Cardiac septum (tissue), 1 donor: ENCODE results near the gene CNBD2. TPM values are rescaled to one million over a fixed set of nuclear protein-coding genes. Genes with fewer than 3 reads are reported as not detected.
A peak's percentile ranks its signal among the peaks of the same experiment; 100 is the strongest.
"Not testable (repeated sequence)": the region's sequence is repeated elsewhere in the genome, so short reads cannot be mapped to it uniquely, and the experiment has no call there.

Experiments
- DNase-seq: peaks from one replicate; pipeline ENCODE4 v3.0.0-alpha.2; 2020; ENCODE audit warnings: low spot score
- intact Hi-C: fragments of 100-400 bp; cut with DNase I; formaldehyde crosslinking; loops from one replicate; pipeline ENCODE4 v1.14.0; 2022
- total RNA-seq: library from RNA; stranded (reverse); fragmentation: NEBNext Ultra II Directional; extraction: Animal tissue kit (Norgen Biotek cat#: 25700); gene quantifications from one replicate; pipeline ENCODE4 v1.2.1, GENCODE V29; 2021
- donor health status: DM: no; HTN: no; CAD: no.

CNBD2 gene
- total RNA-seq, 1 donor from 2014 or later = 3.1 TPM

DNA sequence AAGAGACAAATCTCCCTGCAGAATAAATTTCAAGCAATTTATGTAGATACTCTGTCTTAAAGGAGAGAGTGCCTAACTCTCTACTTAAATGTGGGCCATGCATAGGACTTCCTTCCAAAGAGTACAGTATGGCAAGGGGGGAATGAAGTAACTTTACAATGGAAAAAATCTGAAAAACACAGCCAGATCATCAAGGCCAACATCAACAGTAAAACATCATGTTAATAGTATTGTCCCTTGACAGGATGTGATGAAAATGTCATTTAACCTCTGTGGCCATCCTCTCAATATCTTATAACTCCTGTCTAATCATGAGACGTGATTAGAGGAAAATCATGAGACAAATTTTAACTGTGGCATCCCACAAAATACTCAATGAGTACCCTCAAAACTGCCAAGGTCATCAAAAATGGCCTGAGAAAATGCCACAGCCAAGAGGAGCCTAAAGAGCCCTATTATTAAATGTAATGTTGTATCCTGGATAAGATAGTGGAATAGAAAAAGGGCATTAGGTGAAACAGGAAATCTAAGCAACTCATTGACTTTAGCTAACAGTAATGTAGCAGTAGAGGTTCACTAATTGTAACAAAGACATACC is 47.5 kb downstream of the CNBD2 start:
- intact Hi-C loops = no loop called here
- no peak for DNase-seq

DNA sequence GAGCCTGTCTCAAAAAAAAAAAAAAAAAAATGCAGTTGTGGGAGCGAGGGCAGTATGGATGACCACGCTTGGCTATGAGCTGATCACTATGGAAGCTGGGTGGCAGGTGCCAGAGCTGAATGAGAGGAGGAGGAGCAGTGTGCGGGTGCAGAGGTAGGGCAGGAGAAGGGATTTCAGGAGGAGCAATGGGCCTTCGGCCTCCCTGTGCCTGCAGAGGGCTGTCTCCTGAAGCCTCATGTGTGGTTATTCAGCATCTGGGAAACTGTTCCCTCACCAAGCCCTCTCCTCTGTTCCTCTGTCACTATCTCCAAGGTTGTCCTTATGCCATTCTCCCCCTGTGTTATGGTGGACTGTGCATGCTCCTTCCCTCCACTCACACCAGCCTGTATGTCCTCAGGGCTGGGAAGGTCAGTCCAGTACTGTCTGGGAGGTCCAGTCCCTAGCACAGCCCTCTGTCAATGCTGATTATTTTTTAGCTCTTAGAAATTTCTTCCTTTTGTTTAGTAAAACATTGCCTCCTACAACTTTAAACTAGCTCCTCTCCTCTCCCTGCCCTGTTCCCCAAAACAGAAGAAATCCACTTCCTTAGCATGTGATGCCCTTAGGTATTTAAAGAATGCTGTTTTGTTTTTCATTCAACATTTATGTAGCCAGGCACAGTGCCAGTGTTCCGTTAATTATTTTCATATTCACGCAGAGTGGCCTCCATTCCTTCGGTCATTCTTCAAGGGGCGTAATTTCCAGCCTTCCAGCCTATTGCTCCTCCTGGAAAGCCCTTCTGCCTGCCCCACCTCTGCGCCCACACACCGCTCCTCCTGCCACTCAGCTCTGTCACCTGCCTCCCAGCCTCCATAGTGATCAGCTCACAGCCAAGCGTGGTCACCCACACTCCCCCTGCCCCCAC is 48.9 kb downstream of the CNBD2 start:
- no peak for DNase-seq
- intact Hi-C loops = no loop called here

DNA sequence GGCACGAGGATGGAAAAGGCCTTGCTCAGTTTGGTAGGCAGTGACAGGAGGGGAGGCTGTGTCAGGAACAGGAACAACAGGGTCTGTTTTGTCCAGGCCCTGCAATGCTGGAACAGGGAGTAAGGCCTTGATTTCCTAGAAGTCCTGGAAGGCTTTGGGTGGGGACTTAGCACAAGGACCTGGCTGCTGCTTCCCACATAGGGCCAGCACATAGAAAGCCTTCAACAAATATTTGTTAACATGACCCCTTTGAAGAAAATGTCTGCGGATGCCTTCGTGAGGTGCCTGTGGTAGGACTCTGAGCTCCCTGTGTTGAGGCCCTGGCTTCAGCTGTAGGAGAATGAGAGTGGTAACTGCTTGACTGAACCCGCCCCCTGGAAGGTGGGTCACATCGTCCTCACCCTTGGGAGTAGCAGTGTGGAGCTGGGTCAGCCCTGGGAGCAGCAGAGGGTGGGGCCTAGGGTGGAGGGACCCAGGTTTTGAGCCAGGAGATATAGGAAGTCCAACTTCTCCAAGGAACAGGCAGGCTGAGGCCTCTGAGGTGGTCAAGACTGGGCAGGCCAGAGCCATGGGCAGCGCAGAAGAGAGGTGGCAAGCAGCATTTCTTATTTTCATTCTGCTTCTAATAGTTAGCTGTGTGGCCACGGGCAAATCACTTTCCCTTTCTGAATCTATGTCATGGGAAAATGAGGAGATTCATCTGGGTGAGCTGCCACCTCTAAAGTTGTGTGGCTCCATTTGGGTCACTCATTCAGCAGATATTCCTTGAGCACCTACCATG is 50.0 kb downstream of the CNBD2 start:
- no peak for DNase-seq
- intact Hi-C loops = no loop called here

DNA sequence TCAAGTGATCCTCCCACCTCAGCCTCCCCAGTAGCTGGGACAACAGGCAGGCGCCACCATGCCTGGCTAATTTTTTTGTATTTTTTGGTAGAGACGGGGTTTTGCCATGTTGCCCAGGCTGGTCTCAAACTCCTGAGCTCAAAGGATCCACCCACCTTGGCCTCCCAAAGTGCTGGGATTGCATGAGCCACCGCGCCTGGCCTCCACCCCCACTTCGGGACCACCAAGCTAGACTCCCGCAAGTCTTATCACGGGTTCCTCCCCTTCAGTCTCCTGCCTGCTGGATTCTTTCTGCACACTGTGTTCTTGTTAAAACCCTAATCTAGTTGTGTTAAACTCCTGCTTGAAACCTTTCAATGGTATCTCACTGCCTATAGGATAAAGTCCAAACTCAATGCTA is 57.7 kb downstream of the CNBD2 start:
- intact Hi-C loops, DNase-seq: not testable (repeated sequence)

DNA sequence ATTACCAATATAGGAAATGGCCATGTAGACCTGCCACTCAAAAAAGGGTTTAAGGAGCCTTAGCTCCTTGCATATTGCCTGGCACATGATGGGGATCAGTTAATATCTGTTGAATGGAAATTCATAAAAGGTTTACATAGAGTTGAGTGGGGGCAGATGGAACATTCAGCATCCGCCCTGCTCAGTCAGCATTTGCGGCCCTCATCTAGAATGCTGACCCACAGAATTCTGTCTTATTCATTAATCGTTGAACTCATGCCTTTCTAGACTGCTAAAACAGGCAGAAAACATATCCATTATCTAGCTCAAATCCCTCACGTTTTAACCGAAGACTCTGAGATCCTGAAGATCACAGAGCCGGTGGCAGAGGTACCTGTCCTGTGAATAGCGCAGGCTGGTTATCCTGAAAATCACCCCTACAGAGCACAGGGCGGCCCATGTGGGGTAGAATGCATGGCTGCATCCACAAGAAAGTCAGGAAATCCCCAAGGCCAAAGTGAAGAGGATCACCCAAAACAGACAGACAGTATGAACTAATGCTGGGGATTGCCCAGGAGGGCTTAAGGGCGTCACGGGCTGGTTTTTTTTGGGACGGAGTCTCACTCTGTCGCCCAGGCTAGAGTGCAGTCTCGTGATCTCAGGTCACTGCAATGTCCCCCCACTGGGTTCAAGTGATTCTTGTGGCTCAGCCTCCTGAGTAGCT is 59.9 kb downstream of the CNBD2 start:
- DNase-seq = no peak
- intact Hi-C loops = no loop called here

DNA sequence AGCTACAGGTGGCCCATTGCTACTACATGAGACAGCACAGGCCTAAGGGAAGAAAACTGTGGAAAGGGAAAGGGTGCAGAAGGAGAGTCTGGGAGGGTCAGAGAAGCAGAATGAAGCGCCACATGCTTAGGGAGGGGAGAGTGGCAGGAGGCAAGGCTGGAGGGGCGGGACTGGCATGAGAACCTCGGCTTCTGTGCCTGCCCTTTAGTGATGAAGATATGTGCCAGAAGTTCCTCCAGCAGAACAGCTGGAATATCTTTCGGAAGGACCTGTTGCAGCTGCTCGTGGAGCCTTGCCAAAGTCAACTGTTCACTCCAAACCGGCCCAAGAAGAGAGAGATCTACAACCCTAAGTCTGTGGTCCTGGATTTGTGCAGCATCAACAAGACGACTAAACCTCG is 61.8 kb downstream of the CNBD2 start:
- intact Hi-C loops = no loop called here
- DNase-seq = no peak

DNA sequence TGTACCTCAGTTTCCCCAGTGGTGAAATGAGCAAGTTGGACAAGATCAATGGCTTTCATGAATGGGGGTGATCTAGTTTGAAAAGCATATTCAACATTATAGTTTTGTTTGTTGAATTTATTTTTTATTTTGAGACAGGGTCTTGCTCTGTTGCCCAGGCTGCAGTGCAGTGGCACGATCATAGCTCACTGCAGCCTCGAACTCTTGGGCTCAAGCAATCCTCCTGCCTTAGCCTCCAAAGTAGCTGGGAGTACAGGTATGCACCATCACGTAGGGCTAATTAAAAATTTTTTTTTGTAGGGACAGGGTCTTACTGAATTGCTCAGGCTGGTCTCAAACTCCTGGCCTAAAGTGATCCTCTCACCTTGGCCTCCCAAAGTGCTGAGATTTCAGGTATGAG is 63.4 kb downstream of the CNBD2 start:
- intact Hi-C loops = no loop called here

DNA sequence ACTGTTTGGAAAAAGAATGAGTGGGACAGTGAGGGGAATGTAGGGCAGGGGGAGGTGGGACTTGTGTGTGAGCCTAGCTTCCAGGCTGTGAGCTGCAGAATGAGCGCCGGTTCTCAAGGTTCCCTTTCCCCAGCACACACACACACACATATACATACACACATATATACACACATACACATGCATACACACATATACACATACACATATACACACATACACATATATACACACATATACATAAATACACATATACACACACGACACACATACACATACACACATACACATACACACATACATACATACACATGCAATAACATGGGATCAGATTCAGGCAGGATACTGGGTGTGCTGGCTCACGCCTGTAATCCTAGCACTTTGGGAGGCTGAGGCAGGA is 66.5 kb downstream of the CNBD2 start:
- no peak for DNase-seq
- intact Hi-C loops = no loop called here

More for the DNA sequence above, 63.4 kb downstream of the CNBD2 start:
- DNase-seq = no peak

DNA sequence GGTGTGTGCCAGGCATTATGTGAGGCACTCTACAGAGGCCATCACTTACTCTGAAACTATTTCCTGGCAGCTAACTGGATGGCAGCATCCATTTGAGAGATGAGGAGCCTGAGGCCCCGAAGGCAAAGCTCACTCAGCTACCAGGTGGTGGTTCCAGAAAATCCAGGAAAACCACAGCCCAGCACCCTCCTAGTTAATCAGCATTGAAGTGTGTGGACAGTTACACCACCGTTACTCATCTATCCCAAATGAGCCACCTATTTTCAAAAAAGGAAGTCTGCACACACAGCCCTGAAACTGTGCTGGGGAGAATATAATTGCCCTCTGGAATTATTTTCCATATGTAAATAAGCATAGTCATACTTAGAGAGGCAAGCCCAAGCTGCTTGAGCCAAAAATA is 67.4 kb downstream of the CNBD2 start:
- intact Hi-C loops = no loop called here
- DNase-seq = no peak

DNA sequence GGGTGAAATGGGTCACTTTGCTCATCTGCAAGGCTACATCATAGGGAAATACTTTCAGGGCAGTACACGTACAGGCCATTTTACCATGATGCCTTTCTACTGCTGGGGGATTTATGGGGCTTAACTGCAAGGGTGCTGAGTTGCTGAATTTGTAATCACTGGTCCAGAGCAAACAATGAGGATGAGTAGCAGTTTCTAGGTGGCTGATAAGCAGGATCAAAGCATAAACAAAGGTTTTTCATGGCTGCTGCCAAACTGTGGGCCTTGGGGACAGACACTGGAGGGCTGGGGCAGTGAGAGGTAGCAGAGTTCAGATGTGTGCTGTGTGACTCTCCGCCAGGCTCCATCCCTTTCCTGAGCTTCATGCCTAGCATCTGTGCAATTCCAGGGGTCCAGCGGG is 68.3 kb downstream of the CNBD2 start:
- DNase-seq = no peak
- intact Hi-C loops = no loop called here

DNA sequence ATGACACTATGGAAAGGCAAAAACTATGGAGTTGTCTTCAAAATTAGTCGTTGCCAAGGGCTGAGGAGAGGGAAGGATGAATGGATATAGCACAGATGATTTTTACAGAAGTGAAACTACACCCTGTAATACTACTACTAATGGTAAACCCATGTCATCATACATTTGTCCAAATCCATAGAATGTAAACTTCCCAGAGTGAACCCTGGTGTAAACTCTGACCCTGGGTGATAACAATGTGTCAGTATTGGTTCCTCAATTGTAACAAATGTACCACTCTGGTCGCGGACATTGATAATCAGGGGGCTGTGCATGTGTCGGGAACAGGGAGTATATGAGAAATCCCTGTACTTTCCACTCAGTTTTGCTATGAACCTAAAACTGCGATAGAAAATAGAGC is 72.2 kb downstream of the CNBD2 start:
- intact Hi-C loops = no loop called here
- DNase-seq = no peak

DNA sequence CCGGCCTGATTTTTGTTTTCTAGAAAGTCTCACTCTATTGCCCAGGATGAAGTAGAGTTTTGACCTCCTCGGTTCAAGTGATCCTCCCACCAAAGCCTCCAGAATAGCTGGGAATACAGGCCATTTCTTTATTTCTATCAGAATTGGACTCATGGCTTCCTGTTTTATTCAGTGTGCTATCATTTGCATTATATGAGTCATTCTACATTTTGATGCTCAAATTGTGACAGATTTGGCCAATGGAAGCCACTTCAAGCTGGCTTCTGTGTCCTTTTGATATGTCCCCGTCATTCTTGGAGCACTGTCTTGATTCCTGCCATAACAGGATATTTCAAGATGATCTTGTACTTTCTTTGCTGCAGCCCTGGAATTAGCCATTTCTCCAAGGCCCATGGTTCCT is 75.1 kb downstream of the CNBD2 start:
- intact Hi-C loops = no loop called here
- DNase-seq = no peak

DNA sequence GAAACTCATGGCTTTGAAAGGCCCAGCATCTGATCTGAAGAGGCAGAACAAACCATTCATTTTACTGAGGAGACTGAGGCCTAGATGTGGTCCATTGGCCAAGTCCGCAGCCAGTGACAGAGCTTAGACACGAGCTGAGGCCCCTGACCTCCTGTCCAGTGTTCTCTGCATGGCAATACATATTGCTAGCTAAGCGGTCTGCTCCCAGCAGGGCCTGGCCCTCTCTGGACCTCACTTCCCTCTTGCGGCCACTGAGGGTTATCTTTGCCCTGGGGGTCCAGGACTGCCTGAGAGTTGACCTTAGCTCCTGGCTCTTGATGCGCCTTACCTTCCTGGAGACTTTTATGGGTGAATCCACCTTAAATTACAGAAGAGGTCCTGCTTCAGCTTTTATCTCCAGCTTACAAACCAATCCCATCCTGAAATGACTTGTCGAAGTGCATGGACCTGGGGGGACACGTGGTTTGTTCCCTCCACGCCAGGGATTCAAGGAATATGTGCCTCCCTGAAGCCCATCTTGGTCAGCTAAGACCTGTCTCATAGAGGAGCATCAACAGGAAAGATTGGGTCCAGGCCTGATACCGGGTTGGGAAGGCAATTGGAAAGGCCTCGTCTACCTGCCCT is 75.6 kb downstream of the CNBD2 start:
- no peak for DNase-seq
- intact Hi-C loops = no loop called here

DNA sequence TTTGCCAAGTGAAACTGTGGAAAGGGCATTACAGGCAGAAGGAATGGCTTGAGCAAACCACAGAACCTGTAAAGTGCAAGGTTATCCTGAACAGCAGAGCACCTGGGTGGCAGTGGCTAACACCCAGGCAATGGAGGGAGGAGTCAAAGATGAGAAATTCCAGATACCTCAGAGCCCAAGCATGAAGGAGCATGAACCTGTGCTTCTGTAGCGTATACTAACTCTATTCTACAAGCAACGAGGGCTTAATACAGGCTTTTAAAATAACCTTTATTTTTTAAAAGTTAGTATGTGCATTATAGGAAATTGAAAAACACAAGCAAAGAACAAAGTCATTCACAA is 77.0 kb downstream of the CNBD2 start:
- intact Hi-C loops = no loop called here
- no peak for DNase-seq

DNA sequence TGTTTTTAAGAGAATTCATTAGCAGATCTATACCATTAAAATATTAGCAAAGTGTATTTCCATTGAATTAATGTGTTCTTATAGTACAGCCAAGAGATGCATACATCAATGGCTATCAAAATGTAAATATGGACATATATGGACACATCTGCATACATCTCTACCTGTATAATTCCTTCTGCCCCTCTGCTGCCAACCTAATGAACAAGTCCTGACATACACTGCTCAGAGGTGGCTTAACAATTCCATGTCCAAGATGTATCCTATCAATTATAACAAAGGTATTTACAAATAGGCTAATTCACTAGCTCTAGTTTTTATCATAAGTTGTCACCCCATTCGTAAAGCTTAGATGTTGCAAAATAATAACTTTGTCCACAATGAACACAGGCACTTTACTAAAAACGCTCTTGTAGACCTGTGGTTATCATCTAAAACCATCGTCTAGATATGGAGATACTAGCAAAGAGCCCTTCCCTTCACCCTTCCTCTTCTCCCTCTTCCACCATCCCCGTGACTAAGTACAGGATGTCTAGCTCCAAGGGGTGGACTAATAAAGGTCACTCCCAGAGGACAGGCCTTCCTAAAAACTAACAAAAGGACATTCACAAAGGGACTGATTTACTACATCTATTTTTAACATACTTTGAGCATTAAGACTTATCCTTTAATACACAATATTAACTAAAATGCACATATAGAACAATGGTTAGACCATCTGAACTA is 77.8 kb downstream of the CNBD2 start:
- intact Hi-C loops, DNase-seq: not testable (repeated sequence)

DNA sequence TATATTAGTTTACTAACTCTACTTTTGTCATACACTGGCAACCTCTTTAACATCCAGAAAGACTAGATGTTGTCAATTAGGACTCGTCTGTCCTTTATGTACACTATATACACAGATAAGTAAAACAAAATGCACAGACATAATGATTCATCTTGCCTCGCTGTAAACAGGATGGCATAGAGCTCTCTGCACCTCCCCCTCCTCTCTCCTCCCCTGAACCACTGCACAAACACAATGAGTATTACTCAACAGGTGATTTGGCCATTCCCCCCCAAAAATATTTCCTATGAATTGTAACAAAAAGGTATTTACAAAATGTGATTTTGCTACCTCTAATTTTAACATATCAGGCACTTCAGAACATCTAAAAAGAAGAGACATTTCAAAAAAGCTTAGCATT is 81.0 kb downstream of the CNBD2 start:
- DNase-seq, intact Hi-C loops: not testable (repeated sequence)

DNA sequence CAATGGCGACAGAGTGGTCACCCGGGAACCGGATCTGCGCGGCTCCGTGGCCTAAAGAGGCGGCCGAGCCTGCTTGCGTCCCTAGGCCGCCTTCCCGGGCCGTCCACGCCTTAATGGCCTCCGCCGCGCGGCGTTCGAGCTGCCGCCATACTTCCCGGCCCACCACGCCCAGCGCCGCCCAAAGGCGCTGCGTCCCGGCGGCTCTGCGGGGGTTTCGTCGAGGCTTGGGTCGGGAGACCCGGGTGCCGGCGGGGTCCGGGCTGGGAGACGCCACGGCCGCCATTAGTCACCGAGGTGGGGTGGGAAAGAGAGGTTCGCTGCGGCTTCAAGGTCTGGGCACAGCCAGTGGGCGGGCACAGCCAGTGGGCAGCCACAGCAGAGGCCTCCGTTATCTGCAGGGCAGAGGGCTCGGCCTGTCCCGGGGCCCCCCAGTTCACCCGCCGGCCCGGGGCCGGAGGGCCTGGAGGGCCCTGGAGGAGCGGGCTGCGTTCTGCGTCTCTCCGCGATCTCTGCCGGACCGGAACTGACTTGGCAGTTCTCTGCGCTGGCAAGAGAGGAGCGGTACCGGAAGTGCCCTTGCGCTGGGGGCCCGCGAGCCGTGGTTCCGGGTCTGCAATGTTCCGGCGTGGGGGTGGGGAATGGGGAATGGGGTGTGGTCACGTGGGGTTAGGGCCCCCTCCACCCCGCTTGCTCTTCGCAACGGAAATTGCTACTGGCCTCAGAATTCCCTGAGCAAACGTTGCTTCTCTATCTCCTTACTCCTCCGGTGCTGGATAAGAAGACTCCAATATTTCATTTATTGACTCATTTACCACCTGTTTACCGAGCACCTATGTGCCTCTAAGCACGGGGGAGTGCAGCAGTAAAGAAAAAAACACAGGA is 82.3 kb downstream of the CNBD2 start:
- intact Hi-C loops = no loop called here
- peak; percentile 96 for DNase-seq
